Trophoblast cell (in vitro differentiated cells and primary cell): ENCODE results near the gene CPM.
A peak's percentile ranks its signal among the peaks of the same experiment; 100 is the strongest.

Experiments used
- DNase-seq, 2 donors: peaks; one replicate each; pipeline ENCODE4 v3.0.0-alpha.2; 2016
- H2AFZ ChIP-seq: 2 replicates; pipeline ENCODE4 v1.6.1; 2013; ENCODE audit warnings: low read length, moderate library complexity, mild to moderate bottlenecking; ENCODE audit not compliant: insufficient read depth, poor library complexity
- H2AK5ac ChIP-seq: 2 replicates; pipeline ENCODE4 v1.6.1; 2013; ENCODE audit warnings: mild to moderate bottlenecking, low read length
- H2BK120ac ChIP-seq: 2 replicates; pipeline ENCODE4 v1.6.1; 2013; ENCODE audit warnings: low read length, mild to moderate bottlenecking, moderate library complexity; ENCODE audit not compliant: insufficient read depth, poor library complexity
- H2BK12ac ChIP-seq: 2 replicates; pipeline ENCODE4 v1.6.1; 2013; ENCODE audit warnings: mild to moderate bottlenecking, low read length, moderate library complexity
- H2BK5ac ChIP-seq: 2 replicates; pipeline ENCODE4 v1.6.1; 2013; ENCODE audit warnings: low read length, low read depth, moderate library complexity, mild to moderate bottlenecking; ENCODE audit not compliant: poor library complexity
- H3K14ac ChIP-seq: 2 replicates; pipeline ENCODE4 v1.6.1; 2013; ENCODE audit warnings: mild to moderate bottlenecking, low read length
- H3K18ac ChIP-seq: 2 replicates; pipeline ENCODE4 v1.6.1; 2013; ENCODE audit warnings: mild to moderate bottlenecking, low read length
- H3K23ac ChIP-seq: 2 replicates; pipeline ENCODE4 v1.6.1; 2013; ENCODE audit warnings: low read length
- H3K27ac ChIP-seq: 2 replicates; pipeline ENCODE4 v1.5.1; 2013; ENCODE audit warnings: low read depth, mild to moderate bottlenecking, inconsistent platforms, low read length, moderate library complexity
- H3K27me3 ChIP-seq: 2 replicates; pipeline ENCODE4 v1.6.1; 2013; ENCODE audit warnings: inconsistent platforms, mild to moderate bottlenecking, low read length, moderate library complexity; ENCODE audit not compliant: insufficient read depth
- H3K36me3 ChIP-seq, 2 experiments: 1 replicate in 1 of 2; 2 replicates in 1 of 2; pipeline ENCODE4 v1.6.1; 2013; ENCODE audit warnings: low read length in 2 of 2, mild to moderate bottlenecking in 2 of 2, moderate library complexity in 1 of 2; ENCODE audit not compliant: insufficient read depth in 2 of 2, control insufficient read depth in 1 of 2
- H3K4ac ChIP-seq: 2 replicates; pipeline ENCODE4 v1.6.1; 2013; ENCODE audit warnings: low read depth, mild to moderate bottlenecking, low read length, moderate library complexity
- H3K4me1 ChIP-seq, 2 experiments: 1 replicate in 1 of 2; 2 replicates in 1 of 2; pipeline ENCODE4 v1.6.1; 2013; ENCODE audit warnings: low read length in 2 of 2, mild to moderate bottlenecking in 2 of 2, moderate library complexity in 1 of 2; ENCODE audit not compliant: insufficient read depth in 2 of 2, control insufficient read depth in 1 of 2
- H3K4me2 ChIP-seq: 2 replicates; pipeline ENCODE4 v1.6.1; 2013; ENCODE audit warnings: inconsistent platforms, mild to moderate bottlenecking, low read length, moderate library complexity
- H3K4me3 ChIP-seq: 2 replicates; pipeline ENCODE4 v1.5.1; 2013; ENCODE audit warnings: mild to moderate bottlenecking, low read depth, low read length, inconsistent platforms
- H3K79me1 ChIP-seq: one replicate; pipeline ENCODE4 v1.6.1; 2013; ENCODE audit warnings: low read length
- H3K79me2 ChIP-seq: 2 replicates; pipeline ENCODE4 v1.6.1; 2013; ENCODE audit warnings: low read length, mild to moderate bottlenecking; ENCODE audit not compliant: control insufficient read depth, insufficient read depth, poor library complexity
- H3K9ac ChIP-seq: 2 replicates; pipeline ENCODE4 v1.6.1; 2013; ENCODE audit warnings: mild to moderate bottlenecking, low read length
- H3K9me3 ChIP-seq: 2 replicates; pipeline ENCODE4 v1.6.1; 2013; ENCODE audit warnings: low read depth, mild to moderate bottlenecking, control low read depth, inconsistent platforms, low read length; ENCODE audit not compliant: insufficient read depth
- H4K12ac ChIP-seq: 2 replicates; pipeline ENCODE4 v1.6.1; 2013; ENCODE audit warnings: low read depth, mild to moderate bottlenecking, low read length, moderate library complexity
- H4K8ac ChIP-seq: 2 replicates; pipeline ENCODE4 v1.6.1; 2013; ENCODE audit warnings: low read depth, mild to moderate bottlenecking, low read length, moderate library complexity
- H4K91ac ChIP-seq: one replicate; pipeline ENCODE4 v1.6.1; 2013; ENCODE audit warnings: low read depth, mild to moderate bottlenecking, low read length, moderate library complexity
- WGBS: extraction: QIAGEN DNeasy Blood & Tissue Kit; methylation state at CpG from one replicate; pipeline ENCODE4 v1.1.7; 2013; ENCODE audit warnings: missing lambda C conversion rate; ENCODE audit not compliant: insufficient read length, insufficient coverage; ENCODE audit errors: extremely low coverage; 5-methylcytosine and 5-hydroxymethylcytosine counted together

The CPM gene

DNA sequence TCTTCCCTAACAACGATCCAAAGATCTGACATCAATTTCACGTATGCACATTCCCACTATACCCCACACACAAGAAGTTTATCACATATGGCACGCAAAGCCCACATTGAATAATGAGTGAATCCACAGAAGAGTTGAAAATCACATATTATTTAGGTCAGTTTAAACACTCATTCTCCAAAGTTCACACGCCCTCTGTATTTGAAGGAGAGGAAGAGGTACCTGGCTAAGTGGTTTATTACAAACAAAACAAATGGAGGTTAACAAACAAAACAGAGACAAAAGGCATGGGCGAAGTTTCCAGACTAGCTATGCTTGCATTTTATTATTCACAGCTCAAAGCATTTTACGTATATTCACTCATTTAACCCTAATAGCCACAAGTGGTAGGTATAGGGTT lies 41.8 kb downstream of the CPM start:
- DNase-seq: no peak
- no peaks in the 10 kb centered on the region for H3K36me3 ChIP-seq
- H2AK5ac ChIP-seq: no peak overlapping the region
- H3K4me3 ChIP-seq: no peak overlapping the region
- no peaks in the 10 kb centered on the region for H3K27me3 ChIP-seq
- no peak overlapping the region for H4K91ac ChIP-seq
- no peak overlapping the region for H2BK12ac ChIP-seq
- H3K4me2 ChIP-seq: no peak overlapping the region
- no peak overlapping the region for H3K23ac ChIP-seq
- H3K18ac ChIP-seq: no peak overlapping the region
- peaks cover 0 to 2% of the 10 kb centered on the region in 2 experiments for H3K4me1 ChIP-seq
- H3K79me2 ChIP-seq: no peaks in the 10 kb centered on the region
- H3K14ac ChIP-seq: no peak overlapping the region
- no peak overlapping the region for H2BK120ac ChIP-seq
- no peak overlapping the region for H3K4ac ChIP-seq
- no peaks in the 10 kb centered on the region for H3K9me3 ChIP-seq
- H4K8ac ChIP-seq: no peak overlapping the region
- WGBS: no CpG with 5 or more reads among the region's 6 CpGs
- H3K9ac ChIP-seq: no peak overlapping the region
- H3K27ac ChIP-seq: no peak overlapping the region
- no peak overlapping the region for H4K12ac ChIP-seq
- no peaks in the 10 kb centered on the region for H3K79me1 ChIP-seq
- H2BK5ac ChIP-seq: no peak overlapping the region
- H2AFZ ChIP-seq: no peak overlapping the region

DNA sequence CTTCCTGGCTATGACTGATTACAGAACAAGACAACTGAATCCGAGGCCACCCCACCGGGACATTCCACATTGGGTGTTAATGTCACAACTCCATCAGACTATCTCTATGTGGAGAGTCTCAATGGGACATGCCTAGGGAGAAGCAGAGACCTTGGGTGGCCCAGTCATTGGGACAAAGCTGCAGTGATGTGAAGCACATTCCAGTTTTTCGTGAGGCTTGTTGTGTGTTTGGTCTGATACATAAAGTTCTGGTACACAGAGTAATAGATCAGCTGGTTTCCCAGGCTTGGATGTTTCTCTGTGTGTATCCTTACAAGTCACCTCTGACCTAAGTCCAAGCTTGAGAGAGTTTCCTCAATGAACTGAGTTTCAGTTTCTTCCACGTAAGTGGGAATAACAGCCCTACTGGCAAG lies 42.3 kb downstream of the CPM start:
- Histone ChIP-seq H3K18ac (no peak overlapping the region), H2BK5ac (no peak overlapping the region), H3K9ac (no peak overlapping the region), H3K4me2 (no peak overlapping the region), H3K14ac (no peak overlapping the region), H3K23ac (no peak overlapping the region), H4K91ac (no peak overlapping the region), H3K27ac (no peak overlapping the region), H4K8ac (no peak overlapping the region), H3K9me3 (no peaks in the 10 kb centered on the region), H3K79me1 (no peaks in the 10 kb centered on the region), H3K4ac (no peak overlapping the region), H3K79me2 (no peaks in the 10 kb centered on the region), H3K36me3 (no peaks in the 10 kb centered on the region), H2AK5ac (no peak overlapping the region), H3K27me3 (no peaks in the 10 kb centered on the region), H2BK12ac (no peak overlapping the region), H2BK120ac (no peak overlapping the region), H2AFZ (no peak overlapping the region), H3K4me1 (peaks cover 0 to 2% of the 10 kb centered on the region in 2 experiments), H3K4me3 (no peak overlapping the region), H4K12ac (no peak overlapping the region)
- DNase-seq: no peak
- WGBS: no CpG with 5 or more reads among the region's 4 CpGs

GRCh38 chr12:68888243-68888642 lies 44.7 kb downstream of the CPM start:
- H3K4me2 ChIP-seq: no peak overlapping the region

DNA sequence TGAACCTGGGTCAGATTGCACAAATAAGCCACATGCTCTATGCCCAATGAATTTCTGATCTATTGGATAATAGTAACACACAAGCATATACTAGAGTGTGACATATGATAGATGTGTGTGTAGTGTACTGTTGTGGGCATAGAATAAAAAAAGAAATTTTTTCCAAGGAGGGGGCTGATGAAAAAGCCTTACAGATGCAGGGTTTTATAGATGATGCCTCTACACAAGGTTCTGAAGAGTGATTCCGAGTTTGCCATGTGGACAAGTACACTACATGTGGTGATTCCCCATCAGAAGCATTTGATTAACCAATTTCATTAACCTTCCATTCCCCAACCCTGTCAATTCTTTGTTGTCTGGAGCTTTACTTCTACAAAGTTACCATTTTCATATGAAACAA lies 45.3 kb downstream of the CPM start:
- WGBS: no CpG with 5 or more reads among the region's 1 CpG
- no peak overlapping the region for H3K23ac ChIP-seq

More at GRCh38 chr12:68888243-68888642, 44.7 kb downstream of the CPM start:
- Histone ChIP-seq H3K18ac (no peak overlapping the region), H4K12ac (no peak overlapping the region), H2BK5ac (no peak overlapping the region), H3K14ac (no peak overlapping the region), H2AFZ (no peak overlapping the region), H3K36me3 (no peaks in the 10 kb centered on the region), H3K23ac (no peak overlapping the region), H3K4me3 (no peak overlapping the region), H3K4ac (no peak overlapping the region), H4K8ac (no peak overlapping the region), H3K4me1 (peaks cover 0 to 2% of the 10 kb centered on the region in 2 experiments), H3K9me3 (no peaks in the 10 kb centered on the region), H3K27me3 (no peaks in the 10 kb centered on the region), H3K79me2 (no peaks in the 10 kb centered on the region), H2BK120ac (no peak overlapping the region), H3K27ac (no peak overlapping the region), H4K91ac (no peak overlapping the region), H2AK5ac (no peak overlapping the region), H3K9ac (no peak overlapping the region), H2BK12ac (no peak overlapping the region), H3K79me1 (no peaks in the 10 kb centered on the region)
- DNase-seq: peak; percentile 37 to 87

More for the DNA sequence above, 45.3 kb downstream of the CPM start:
- Histone ChIP-seq H3K27me3 (no peaks in the 10 kb centered on the region), H3K36me3 (no peaks in the 10 kb centered on the region), H3K14ac (no peak overlapping the region), H3K9me3 (no peaks in the 10 kb centered on the region), H3K79me1 (no peaks in the 10 kb centered on the region), H3K4me1 (peaks cover 0 to 2% of the 10 kb centered on the region in 2 experiments), H3K4me2 (no peak overlapping the region), H3K4me3 (no peak overlapping the region), H2AFZ (no peak overlapping the region), H4K8ac (no peak overlapping the region), H4K91ac (no peak overlapping the region), H3K79me2 (no peaks in the 10 kb centered on the region), H2BK120ac (no peak overlapping the region), H3K9ac (no peak overlapping the region), H3K27ac (no peak overlapping the region), H2BK5ac (no peak overlapping the region), H3K4ac (no peak overlapping the region), H2BK12ac (no peak overlapping the region), H4K12ac (no peak overlapping the region), H3K18ac (no peak overlapping the region), H2AK5ac (no peak overlapping the region)
- no peak for DNase-seq
